ENCODE data around the gene USP24. TPM values are rescaled to one million over a fixed set of nuclear protein-coding genes. Genes with fewer than 3 reads are reported as not detected.

Gene USP24
- polyA plus RNA-seq, 1 donor from 2014 or later, result 29.5 TPM

DNA sequence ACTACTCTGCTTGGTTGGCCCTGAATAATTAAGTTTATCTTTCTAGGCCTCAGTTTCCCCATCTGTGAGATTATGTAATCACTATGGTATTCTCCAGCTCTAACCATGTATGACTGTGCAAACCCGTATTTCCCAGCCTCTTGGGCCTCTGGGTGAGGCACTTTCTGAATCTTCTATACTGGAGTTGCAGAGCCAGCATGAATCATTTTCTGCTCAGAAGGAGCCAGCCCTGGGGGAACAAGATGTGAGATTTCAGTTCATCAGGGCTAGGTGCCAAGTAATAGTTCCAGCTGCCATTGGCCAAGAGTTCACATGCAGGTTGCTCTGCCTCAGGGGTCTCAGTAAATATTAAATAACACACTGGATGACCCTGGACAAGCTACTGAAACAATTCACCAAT, 47.7 kb upstream of the USP24 start:
- H4K20me1 ChIP-seq (ENCODE audit: insufficient read depth), result no peaks in the 10 kb centered on the region
- no peaks in the 10 kb centered on the region for H3K36me3 ChIP-seq (ENCODE audit: insufficient read depth, low read length)
- H2AFZ ChIP-seq (ENCODE audit: low read depth, low read length), result no peak overlapping the region
- no peaks in the 10 kb centered on the region for H3K79me2 ChIP-seq (replicated peaks; ENCODE audit: insufficient read depth, low read length)
- H3F3A ChIP-seq (ENCODE audit: insufficient read depth, low read length, poor library complexity, severe bottlenecking), result no peaks in the 10 kb centered on the region
- no peak overlapping the region for H3K9ac ChIP-seq (ENCODE audit: low read length)
- no peaks in the 10 kb centered on the region for H3K9me2 ChIP-seq (ENCODE audit: insufficient read depth, low read length)
- no peak overlapping the region for H3K4me3 ChIP-seq (ENCODE audit: low read length)
- no peak overlapping the region for H3K27ac ChIP-seq (ENCODE audit: low read length)
- H3K9me3 ChIP-seq (ENCODE audit: low read length), result no peaks in the 10 kb centered on the region
- H3K4me2 ChIP-seq (ENCODE audit: low read length), result no peak overlapping the region
- no peaks in the 10 kb centered on the region for H3K27me3 ChIP-seq (ENCODE audit: insufficient read depth, low read depth, low read length)
- no peak for TF ChIP-seq RAD21 (conservative IDR thresholded peaks at IDR 0.05)
- TF ChIP-seq, protein P1, sequence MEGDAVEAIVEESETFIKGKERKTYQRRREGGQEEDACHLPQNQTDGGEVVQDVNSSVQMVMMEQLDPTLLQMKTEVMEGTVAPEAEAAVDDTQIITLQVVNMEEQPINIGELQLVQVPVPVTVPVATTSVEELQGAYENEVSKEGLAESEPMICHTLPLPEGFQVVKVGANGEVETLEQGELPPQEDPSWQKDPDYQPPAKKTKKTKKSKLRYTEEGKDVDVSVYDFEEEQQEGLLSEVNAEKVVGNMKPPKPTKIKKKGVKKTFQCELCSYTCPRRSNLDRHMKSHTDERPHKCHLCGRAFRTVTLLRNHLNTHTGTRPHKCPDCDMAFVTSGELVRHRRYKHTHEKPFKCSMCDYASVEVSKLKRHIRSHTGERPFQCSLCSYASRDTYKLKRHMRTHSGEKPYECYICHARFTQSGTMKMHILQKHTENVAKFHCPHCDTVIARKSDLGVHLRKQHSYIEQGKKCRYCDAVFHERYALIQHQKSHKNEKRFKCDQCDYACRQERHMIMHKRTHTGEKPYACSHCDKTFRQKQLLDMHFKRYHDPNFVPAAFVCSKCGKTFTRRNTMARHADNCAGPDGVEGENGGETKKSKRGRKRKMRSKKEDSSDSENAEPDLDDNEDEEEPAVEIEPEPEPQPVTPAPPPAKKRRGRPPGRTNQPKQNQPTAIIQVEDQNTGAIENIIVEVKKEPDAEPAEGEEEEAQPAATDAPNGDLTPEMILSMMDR (IDR thresholded peaks at IDR 0.05; ENCODE audit: poor library complexity, severe bottlenecking), result no peak

DNA sequence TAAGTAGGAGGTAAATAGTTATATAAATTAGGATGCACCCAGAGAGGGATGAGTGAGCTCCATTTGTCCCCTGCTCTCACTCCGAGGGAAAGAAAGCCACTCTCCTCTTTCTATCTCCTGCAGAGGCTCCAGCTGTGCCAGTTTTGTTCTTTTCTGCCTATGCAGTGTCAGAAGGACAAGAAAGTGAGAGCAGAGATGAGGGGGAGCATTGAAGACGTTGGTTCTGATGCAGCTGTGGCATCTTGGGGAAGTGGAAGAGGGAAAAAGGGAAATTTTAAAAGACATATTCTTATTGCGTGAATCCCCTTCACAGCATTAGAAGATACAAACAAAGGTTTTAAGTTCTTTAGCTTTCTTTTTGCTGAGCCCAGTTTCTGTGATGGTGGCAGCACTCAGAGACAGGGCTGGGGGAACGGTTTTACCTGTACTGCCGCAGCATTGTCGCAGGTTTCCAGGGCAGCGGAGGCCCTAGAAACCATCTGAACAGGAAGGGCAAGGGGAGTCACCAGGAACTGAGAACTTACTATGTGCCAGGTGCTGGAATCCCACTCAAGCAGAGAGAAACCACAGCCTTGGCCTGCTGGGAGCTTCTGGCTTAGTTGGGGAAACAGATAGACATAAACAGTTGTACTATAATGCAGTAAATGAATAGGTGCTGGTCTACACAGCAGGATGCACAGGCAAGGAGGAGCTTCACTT, 44.9 kb upstream of the USP24 start:
- H3K4me3 ChIP-seq (ENCODE audit: low read length), result no peak overlapping the region
- no peaks in the 10 kb centered on the region for H3K27me3 ChIP-seq (ENCODE audit: insufficient read depth, low read depth, low read length)
- no peaks in the 10 kb centered on the region for H3K9me3 ChIP-seq (ENCODE audit: low read length)
- TF ChIP-seq EP300 (conservative IDR thresholded peaks at IDR 0.05; ENCODE audit: poor library complexity, severe bottlenecking) (no peak), SMC3 (conservative IDR thresholded peaks at IDR 0.05; ENCODE audit: poor library complexity) (no peak), MXI1 (conservative IDR thresholded peaks at IDR 0.05; ENCODE audit: poor library complexity, severe bottlenecking) (no peak), POLR2AphosphoS5 (IDR thresholded peaks at IDR 0.05) (no peak), EZH2 (IDR thresholded peaks at IDR 0.05; ENCODE audit: borderline replicate concordance, insufficient read depth, low read length, poor library complexity, severe bottlenecking) (no peak), RAD21 (conservative IDR thresholded peaks at IDR 0.05) (no peak), TAF1 (IDR thresholded peaks at IDR 0.05; ENCODE audit: low read depth) (no peak)
- TF ChIP-seq, protein P1 (IDR thresholded peaks at IDR 0.05; ENCODE audit: poor library complexity, severe bottlenecking), result no peak
- TF ChIP-seq, protein P2, sequence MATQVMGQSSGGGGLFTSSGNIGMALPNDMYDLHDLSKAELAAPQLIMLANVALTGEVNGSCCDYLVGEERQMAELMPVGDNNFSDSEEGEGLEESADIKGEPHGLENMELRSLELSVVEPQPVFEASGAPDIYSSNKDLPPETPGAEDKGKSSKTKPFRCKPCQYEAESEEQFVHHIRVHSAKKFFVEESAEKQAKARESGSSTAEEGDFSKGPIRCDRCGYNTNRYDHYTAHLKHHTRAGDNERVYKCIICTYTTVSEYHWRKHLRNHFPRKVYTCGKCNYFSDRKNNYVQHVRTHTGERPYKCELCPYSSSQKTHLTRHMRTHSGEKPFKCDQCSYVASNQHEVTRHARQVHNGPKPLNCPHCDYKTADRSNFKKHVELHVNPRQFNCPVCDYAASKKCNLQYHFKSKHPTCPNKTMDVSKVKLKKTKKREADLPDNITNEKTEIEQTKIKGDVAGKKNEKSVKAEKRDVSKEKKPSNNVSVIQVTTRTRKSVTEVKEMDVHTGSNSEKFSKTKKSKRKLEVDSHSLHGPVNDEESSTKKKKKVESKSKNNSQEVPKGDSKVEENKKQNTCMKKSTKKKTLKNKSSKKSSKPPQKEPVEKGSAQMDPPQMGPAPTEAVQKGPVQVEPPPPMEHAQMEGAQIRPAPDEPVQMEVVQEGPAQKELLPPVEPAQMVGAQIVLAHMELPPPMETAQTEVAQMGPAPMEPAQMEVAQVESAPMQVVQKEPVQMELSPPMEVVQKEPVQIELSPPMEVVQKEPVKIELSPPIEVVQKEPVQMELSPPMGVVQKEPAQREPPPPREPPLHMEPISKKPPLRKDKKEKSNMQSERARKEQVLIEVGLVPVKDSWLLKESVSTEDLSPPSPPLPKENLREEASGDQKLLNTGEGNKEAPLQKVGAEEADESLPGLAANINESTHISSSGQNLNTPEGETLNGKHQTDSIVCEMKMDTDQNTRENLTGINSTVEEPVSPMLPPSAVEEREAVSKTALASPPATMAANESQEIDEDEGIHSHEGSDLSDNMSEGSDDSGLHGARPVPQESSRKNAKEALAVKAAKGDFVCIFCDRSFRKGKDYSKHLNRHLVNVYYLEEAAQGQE (IDR thresholded peaks at IDR 0.05; ENCODE audit: borderline replicate concordance), result no peak
- no peaks in the 10 kb centered on the region for H3K9me2 ChIP-seq (ENCODE audit: insufficient read depth, low read length)
- no peaks in the 10 kb centered on the region for H4K20me1 ChIP-seq (ENCODE audit: insufficient read depth)
- H2AFZ ChIP-seq (ENCODE audit: low read depth, low read length), result no peak overlapping the region
- no peaks in the 10 kb centered on the region for H3K36me3 ChIP-seq (ENCODE audit: insufficient read depth, low read length)
- H3K9ac ChIP-seq (ENCODE audit: low read length), result no peak overlapping the region
- H3K4me2 ChIP-seq (ENCODE audit: low read length), result no peak overlapping the region
- no peaks in the 10 kb centered on the region for H3F3A ChIP-seq (ENCODE audit: insufficient read depth, low read length, poor library complexity, severe bottlenecking)
- H3K79me2 ChIP-seq (replicated peaks; ENCODE audit: insufficient read depth, low read length), result no peaks in the 10 kb centered on the region
- H3K27ac ChIP-seq (ENCODE audit: low read length), result no peak overlapping the region

All from neural cell (in vitro differentiated cells).